Esophagus squamous epithelium (tissue), 4 donors: Measurements from ENCODE around the gene MYL3.

Experiments used
- POLR2A ChIP-seq, 4 donors: fragments of 450-650 bp; IDR thresholded peaks; one replicate each; pipeline ENCODE4 v1.6.1; 2017; ENCODE audit warnings: antibody characterized with exemption in 4 of 4, mild to moderate bottlenecking in 4 of 4, moderate library complexity in 3 of 4
- TF ChIP-seq, protein P1 (sequence below), 6 experiments: fragments of 450-650 bp in 4 of 6; fragments of 200-600 bp in 2 of 6; sonication (generic) in 2 of 6; IDR thresholded peaks; one replicate each; pipeline ENCODE4 v1.5.1; 2016 to 2019; ENCODE audit warnings: antibody characterized with exemption in 6 of 6, mild to moderate bottlenecking in 4 of 6, moderate library complexity in 4 of 6

GRCh38 chr3:46874430-46874829 lies 11.2 kb upstream of the MYL3 start:
- TF ChIP-seq, protein P1, sequence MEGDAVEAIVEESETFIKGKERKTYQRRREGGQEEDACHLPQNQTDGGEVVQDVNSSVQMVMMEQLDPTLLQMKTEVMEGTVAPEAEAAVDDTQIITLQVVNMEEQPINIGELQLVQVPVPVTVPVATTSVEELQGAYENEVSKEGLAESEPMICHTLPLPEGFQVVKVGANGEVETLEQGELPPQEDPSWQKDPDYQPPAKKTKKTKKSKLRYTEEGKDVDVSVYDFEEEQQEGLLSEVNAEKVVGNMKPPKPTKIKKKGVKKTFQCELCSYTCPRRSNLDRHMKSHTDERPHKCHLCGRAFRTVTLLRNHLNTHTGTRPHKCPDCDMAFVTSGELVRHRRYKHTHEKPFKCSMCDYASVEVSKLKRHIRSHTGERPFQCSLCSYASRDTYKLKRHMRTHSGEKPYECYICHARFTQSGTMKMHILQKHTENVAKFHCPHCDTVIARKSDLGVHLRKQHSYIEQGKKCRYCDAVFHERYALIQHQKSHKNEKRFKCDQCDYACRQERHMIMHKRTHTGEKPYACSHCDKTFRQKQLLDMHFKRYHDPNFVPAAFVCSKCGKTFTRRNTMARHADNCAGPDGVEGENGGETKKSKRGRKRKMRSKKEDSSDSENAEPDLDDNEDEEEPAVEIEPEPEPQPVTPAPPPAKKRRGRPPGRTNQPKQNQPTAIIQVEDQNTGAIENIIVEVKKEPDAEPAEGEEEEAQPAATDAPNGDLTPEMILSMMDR (IDR thresholded peaks at IDR 0.05), result no peak
- no peak for TF ChIP-seq POLR2A (IDR thresholded peaks at IDR 0.05)
